Keratinocyte (primary cell): ENCODE data around the gene ZNF593OS. TPM values are rescaled to one million over a fixed set of nuclear protein-coding genes. Genes with fewer than 3 reads are reported as not detected.

Experiments
- DNase-seq: peaks from one replicate; pipeline ENCODE4 v3.0.0-alpha.2; 2011; ENCODE audit warnings: low read depth, missing footprints, low spot score
- FAIRE-seq: peaks from 2 replicates; lab custom pipeline; 2011; peaks lifted over from hg19 to GRCh38; lab: Jason Lieb, UNC
- H2AFZ ChIP-seq: 2 replicates; pipeline ENCODE4 v1.6.0; 2012; ENCODE audit warnings: low read length, control low read depth, inconsistent platforms; ENCODE audit not compliant: control insufficient read depth
- H3K27ac ChIP-seq: 2 replicates; pipeline ENCODE4 v1.5.1; 2011; ENCODE audit warnings: low read length; ENCODE audit not compliant: control insufficient read depth, insufficient read depth
- H3K27me3 ChIP-seq: 3 replicates; pipeline ENCODE4 v1.6.0; 2011; ENCODE audit warnings: low read length; ENCODE audit not compliant: control insufficient read depth, insufficient read depth; ENCODE audit errors: extremely low read depth
- H3K36me3 ChIP-seq, 2 experiments: 2 replicates in 1 of 2; 3 replicates in 1 of 2; pipeline ENCODE4 v1.5.1; 2011; ENCODE audit warnings: low read length in 2 of 2, mild to moderate bottlenecking in 1 of 2; ENCODE audit not compliant: control insufficient read depth in 2 of 2, insufficient read depth in 2 of 2; ENCODE audit errors: extremely low read depth in 1 of 2
- H3K4me1 ChIP-seq: 3 replicates; pipeline ENCODE4 v1.5.1; 2011; ENCODE audit warnings: low read length; ENCODE audit not compliant: control insufficient read depth, insufficient read depth; ENCODE audit errors: extremely low read depth
- H3K4me2 ChIP-seq: 3 replicates; pipeline ENCODE4 v1.6.0; 2011; ENCODE audit warnings: low read depth, low read length; ENCODE audit not compliant: control insufficient read depth, insufficient read depth; ENCODE audit errors: extremely low read depth
- H3K4me3 ChIP-seq, 3 experiments: fragments of 200-600 bp in 1 of 3; sonication (generic) in 1 of 3; 2 replicates in 2 of 3; 3 replicates in 1 of 3; pipeline ENCODE4 v1.5.1; 2011 to 2016; ENCODE audit warnings: low read length in 3 of 3, mild to moderate bottlenecking in 3 of 3, control low read depth in 2 of 3, inconsistent platforms in 1 of 3, low read depth in 1 of 3, mixed read lengths in 1 of 3, mixed run types in 1 of 3, moderate library complexity in 1 of 3; ENCODE audit not compliant: control insufficient read depth in 2 of 3, insufficient read depth in 2 of 3; ENCODE audit errors: extremely low read depth in 1 of 3
- H3K79me2 ChIP-seq: 2 replicates; pipeline ENCODE4 v1.6.0; 2012; ENCODE audit warnings: low read length; ENCODE audit not compliant: control insufficient read depth, insufficient read depth
- H3K9ac ChIP-seq: 3 replicates; pipeline ENCODE4 v1.6.0; 2011; ENCODE audit warnings: low read length; ENCODE audit not compliant: control insufficient read depth, insufficient read depth; ENCODE audit errors: extremely low read depth
- H3K9me1 ChIP-seq: 3 replicates; pipeline ENCODE4 v1.6.0; 2011; ENCODE audit warnings: low read length; ENCODE audit not compliant: control insufficient read depth, insufficient read depth; ENCODE audit errors: extremely low read depth
- H3K9me3 ChIP-seq: 2 replicates; pipeline ENCODE4 v1.5.1; 2012; ENCODE audit warnings: low read depth, low read length; ENCODE audit not compliant: control insufficient read depth
- H4K20me1 ChIP-seq: 3 replicates; pipeline ENCODE4 v1.6.0; 2011; ENCODE audit warnings: low read length; ENCODE audit not compliant: control insufficient read depth, insufficient read depth; ENCODE audit errors: extremely low read depth
- CTCF ChIP-seq, 3 experiments: IDR thresholded peaks in 1 of 3; conservative IDR thresholded peaks in 1 of 3; optimal IDR thresholded peaks in 1 of 3; 2 replicates in 2 of 3; 3 replicates in 1 of 3; pipeline versions ENCODE3 to v1.5.1; 2011; ENCODE audit warnings: low read length in 3 of 3, mild to moderate bottlenecking in 3 of 3, moderate library complexity in 2 of 3, control low read depth in 1 of 3, inconsistent platforms in 1 of 3; ENCODE audit not compliant: insufficient read depth in 2 of 3; ENCODE audit errors: extremely low read depth in 1 of 3
- EZH2 ChIP-seq: IDR thresholded peaks from one replicate; pipeline ENCODE4 v1.6.1; 2012; ENCODE audit warnings: inconsistent platforms, mild to moderate bottlenecking, low read length, moderate library complexity
- dilution Hi-C: fragments of 300-500 bp; cut with MboI; formaldehyde crosslinking; loops from one replicate; pipeline ENCODE4 v1.7.0; 2020; ENCODE audit warnings: low sequenced_read_pairs; ENCODE audit not compliant: extremely low pct_ligation_motif_present
- polyA plus RNA-seq, 5 experiments: library from polyadenylated mRNA; depleted of rRNA in 3 of 5; stranded (reverse) in 3 of 5; stranded (forward) in 1 of 5; unstranded in 1 of 5; fragments of >200 nt; gene quantifications; 1 replicate in 1 of 5; 2 replicates in 3 of 5; 3 replicates in 1 of 5; pipeline versions ENCODE4 v1.2.1 to v1.2.3, GENCODE V29; 2011 to 2012; ENCODE audit warnings: missing spikeins in 2 of 5, low read depth in 1 of 5, low replicate concordance in 1 of 5

The ZNF593OS gene
- polyA plus RNA-seq, 1 donor (not counting 4 experiments of a cell fraction or from before 2014, with no cell fraction given) = not detected

- dilution Hi-C loops = no loop called here
- FAIRE-seq (peak; percentile 75), DNase-seq (no peak)
- Histone ChIP-seq H4K20me1 (no peaks in the 10 kb centered on the region), H3K4me3 (peak overlapping the region in 2 of 3 experiments; percentile 36 to 47), H3K4me1 (peaks cover 36% of the 10 kb centered on the region), H3K79me2 (no peaks in the 10 kb centered on the region), H3K9me1 (no peaks in the 10 kb centered on the region), H3K9ac (peak overlapping the region; percentile 55), H3K9me3 (no peaks in the 10 kb centered on the region), H3K27ac (peak overlapping the region; percentile 77), H3K27me3 (no peaks in the 10 kb centered on the region), H2AFZ (peak overlapping the region; percentile 59), H3K36me3 (no peaks in the 10 kb centered on the region), H3K4me2 (peak overlapping the region; percentile 49)
- no peak for TF ChIP-seq EZH2
- TF ChIP-seq CTCF (optimal IDR thresholded peaks at IDR 0.05 in 1 of 3, IDR thresholded peaks at IDR 0.05 in 1 of 3, conservative IDR thresholded peaks at IDR 0.05 in 1 of 3; ENCODE audit: extremely low read depth in 1 of 3, insufficient read depth in 2 of 3, low read length in 3 of 3) = no peak
These were observed 44.1 kb downstream of the ZNF593OS start for GRCh38 chr1:26127235-26128163.

- DNase-seq (no peak), FAIRE-seq (peak; percentile 56)
- Histone ChIP-seq H2AFZ (no peak overlapping the region), H3K9me3 (no peaks in the 10 kb centered on the region), H3K4me1 (peaks cover 36% of the 10 kb centered on the region), H3K27me3 (no peaks in the 10 kb centered on the region), H3K36me3 (no peaks in the 10 kb centered on the region), H3K9me1 (no peaks in the 10 kb centered on the region), H3K27ac (peak overlapping the region; percentile 77), H3K9ac (peak overlapping the region; percentile 55), H3K4me3 (peak overlapping the region in 2 of 3 experiments; percentile 36), H4K20me1 (no peaks in the 10 kb centered on the region), H3K79me2 (no peaks in the 10 kb centered on the region), H3K4me2 (peak overlapping the region; percentile 49)
- dilution Hi-C loops = no loop called here
- TF ChIP-seq EZH2 (no peak), CTCF (optimal IDR thresholded peaks at IDR 0.05 in 1 of 3, IDR thresholded peaks at IDR 0.05 in 1 of 3, conservative IDR thresholded peaks at IDR 0.05 in 1 of 3; ENCODE audit: extremely low read depth in 1 of 3, insufficient read depth in 2 of 3, low read length in 3 of 3) (no peak)
These were observed 45.1 kb downstream of the ZNF593OS start for GRCh38 chr1:26126321-26127084.
